Measurements from ENCODE around the gene PLET1. TPM values are rescaled to one million over a fixed set of nuclear protein-coding genes. Genes with fewer than 3 reads are reported as not detected.

The PLET1 gene
- total and polyA plus RNA-seq, 2 of the 4 experiments (the other 2 are of a cell fraction) = not detected

- 0 out of 2 replicates have a peak, but pooled peaks cover 7% of the 10 kb centered on the region for H3K27me3 ChIP-seq (ENCODE audit: control insufficient read depth, insufficient read depth, low read length)
- no peak overlapping the region for H2AK9ac ChIP-seq (replicated peaks; ENCODE audit: low read depth, low read length, poor library complexity)
- no peak overlapping the region for H2AK5ac ChIP-seq (ENCODE audit: low read depth, low read length)
- in situ Hi-C loops (cut with MboI; ENCODE audit: low sequenced_read_pairs) (loop anchor here (5.0 to 10.0 kb wide), 2 partner anchors 271 to 999 kb away; no protein-coding TSS in a partner anchor), intact Hi-C loops (cut with micrococcal nuclease) (no loop called here), dilution Hi-C loops (cut with HindIII; ENCODE audit: low sequenced_read_pairs, unreplicated experiment) (no loop called here)
- no peaks in the 10 kb centered on the region for H4K20me1 ChIP-seq (ENCODE audit: insufficient read depth, low read length)
- no peak overlapping the region for H2BK120ac ChIP-seq (ENCODE audit: low read depth, low read length)
- H2BK20ac ChIP-seq (ENCODE audit: low read depth, low read length) = no peak overlapping the region
- H3K9me3 ChIP-seq (ENCODE audit: control insufficient read depth, insufficient read depth, low read length) = no peaks in the 10 kb centered on the region
- H3K79me1 ChIP-seq (ENCODE audit: low read depth in 1 of 2, low read length in 2 of 2) = peaks cover 0 to 2% of the 10 kb centered on the region in 2 experiments; a peak in 1 of 4 replicates
- H4K91ac ChIP-seq (ENCODE audit: insufficient read depth, low read depth, low read length) = no peak overlapping the region; the same call in 1 of the 2 replicates
- no peak overlapping the region for H3K14ac ChIP-seq (replicated peaks; ENCODE audit: low read depth, low read length)
- no peak overlapping the region for H3K18ac ChIP-seq (ENCODE audit: low read depth, low read length)
- no peak overlapping the region for H4K5ac ChIP-seq (ENCODE audit: low read depth, low read length)
- H3K56ac ChIP-seq (ENCODE audit: extremely low read depth, insufficient read depth, low read length) = no peak overlapping the region
- WGBS, 2 experiments (ENCODE audit: extremely low coverage in 2 of 2, insufficient read length in 1 of 2) = 32% methylated on average over 3 of the region's 6 CpGs; no CpG with 5 or more reads in 1 of the 2 experiments
- no peak overlapping the region for H4K8ac ChIP-seq (ENCODE audit: low read depth in 2 of 2, low read length in 2 of 2)
- H2BK5ac ChIP-seq (ENCODE audit: low read depth, low read length, poor library complexity, severe bottlenecking) = no peak overlapping the region
- H3K4ac ChIP-seq (ENCODE audit: low read depth, low read length) = peak overlapping the region; percentile 15; the same call in 1 of the 2 replicates
- no peak overlapping the region for H2AFZ ChIP-seq (replicated peaks; ENCODE audit: low read length, poor library complexity)
- H3K4me2 ChIP-seq (ENCODE audit: low read depth, low read length) = no peak overlapping the region
- peak; percentile 25 for ATAC-seq (ENCODE audit: low read depth)
- no peak overlapping the region for H3K4me3 ChIP-seq (ENCODE audit: insufficient read depth, low read depth, low read length)
- H3K36me3 ChIP-seq (ENCODE audit: control insufficient read depth, insufficient read depth, low read length) = no peaks in the 10 kb centered on the region
- ChIA-PET POLR2A (ENCODE audit: unreplicated experiment) (no interaction called here), CTCF (interaction anchor here (0.8 kb wide), 1 partner anchor 839 kb away, joined by 3 read pairs; no protein-coding TSS in a partner anchor)
- no peak overlapping the region for H3K27ac ChIP-seq (ENCODE audit: insufficient read depth, low read length)
- no TSS peak for BruUV-seq (replicated peaks)
- no peak overlapping the region for H3K9ac ChIP-seq (ENCODE audit: low read depth, low read length)
- no peak overlapping the region for H3K23ac ChIP-seq (ENCODE audit: low read depth, low read length)
- H3K9me1 ChIP-seq (ENCODE audit: insufficient read depth, low read length) = no peaks in the 10 kb centered on the region
- TF ChIP-seq MAZ (IDR thresholded peaks at IDR 0.05; ENCODE audit: borderline replicate concordance, low read depth, low read length) (no peak), MAFK (IDR thresholded peaks at IDR 0.05; ENCODE audit: low read depth, low read length) (no peak)
- TF ChIP-seq, protein P1, sequence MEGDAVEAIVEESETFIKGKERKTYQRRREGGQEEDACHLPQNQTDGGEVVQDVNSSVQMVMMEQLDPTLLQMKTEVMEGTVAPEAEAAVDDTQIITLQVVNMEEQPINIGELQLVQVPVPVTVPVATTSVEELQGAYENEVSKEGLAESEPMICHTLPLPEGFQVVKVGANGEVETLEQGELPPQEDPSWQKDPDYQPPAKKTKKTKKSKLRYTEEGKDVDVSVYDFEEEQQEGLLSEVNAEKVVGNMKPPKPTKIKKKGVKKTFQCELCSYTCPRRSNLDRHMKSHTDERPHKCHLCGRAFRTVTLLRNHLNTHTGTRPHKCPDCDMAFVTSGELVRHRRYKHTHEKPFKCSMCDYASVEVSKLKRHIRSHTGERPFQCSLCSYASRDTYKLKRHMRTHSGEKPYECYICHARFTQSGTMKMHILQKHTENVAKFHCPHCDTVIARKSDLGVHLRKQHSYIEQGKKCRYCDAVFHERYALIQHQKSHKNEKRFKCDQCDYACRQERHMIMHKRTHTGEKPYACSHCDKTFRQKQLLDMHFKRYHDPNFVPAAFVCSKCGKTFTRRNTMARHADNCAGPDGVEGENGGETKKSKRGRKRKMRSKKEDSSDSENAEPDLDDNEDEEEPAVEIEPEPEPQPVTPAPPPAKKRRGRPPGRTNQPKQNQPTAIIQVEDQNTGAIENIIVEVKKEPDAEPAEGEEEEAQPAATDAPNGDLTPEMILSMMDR (conservative IDR thresholded peaks at IDR 0.05; ENCODE audit: low read depth, low read length) = no peak
- DNase-seq = peak; percentile 68
- H3K4me1 ChIP-seq (ENCODE audit: control insufficient read depth, insufficient read depth, low read length) = peaks cover 5% of the 10 kb centered on the region
- H2BK15ac ChIP-seq (ENCODE audit: low read depth, low read length) = no peak overlapping the region
Measured at GRCh38 chr11:112285841-112286311, 25.2 kb upstream of the PLET1 start.
